Small intestine (tissue), 7 donors: Measurements from ENCODE around the gene MORF4L1. TPM values are rescaled to one million over a fixed set of nuclear protein-coding genes. Genes with fewer than 3 reads are reported as not detected.
"Not testable (repeated sequence)": the region's sequence is repeated elsewhere in the genome, so short reads cannot be mapped to it uniquely, and the experiment has no call there.

Experiments used
- DNase-seq, 2 donors: peaks; one replicate each; pipeline versions ENCODE4 v3.0.0 to v3.0.0-alpha.2; 2013
- FAIRE-seq: peaks from 2 replicates; lab custom pipeline; 2012; peaks lifted over from hg19 to GRCh38; lab: Jason Lieb, UNC
- H3K27ac ChIP-seq, 3 donors: one replicate each; pipeline ENCODE4 v1.5.1; 2013; ENCODE audit warnings: low read length in 2 of 3, mild to moderate bottlenecking in 2 of 3, control low read depth in 1 of 3, inconsistent platforms in 1 of 3, low read depth in 1 of 3, moderate library complexity in 1 of 3
- H3K27me3 ChIP-seq, 3 donors: one replicate each; pipeline ENCODE4 v1.6.1; 2013; ENCODE audit warnings: low read length in 3 of 3, inconsistent platforms in 1 of 3; ENCODE audit not compliant: control insufficient read depth in 3 of 3, insufficient read depth in 3 of 3
- H3K36me3 ChIP-seq, 3 donors: one replicate each; pipeline ENCODE4 v1.6.1; 2013; ENCODE audit warnings: low read length in 3 of 3, inconsistent platforms in 1 of 3, low read depth in 1 of 3, mild to moderate bottlenecking in 1 of 3, moderate library complexity in 1 of 3; ENCODE audit not compliant: control insufficient read depth in 3 of 3, insufficient read depth in 2 of 3
- H3K4me1 ChIP-seq, 3 donors: one replicate each; pipeline ENCODE4 v1.6.1; 2013; ENCODE audit warnings: low read length in 2 of 3, inconsistent platforms in 1 of 3, low read depth in 1 of 3, mild to moderate bottlenecking in 1 of 3, moderate library complexity in 1 of 3; ENCODE audit not compliant: control insufficient read depth in 3 of 3, insufficient read depth in 2 of 3
- H3K4me3 ChIP-seq, 3 donors: one replicate each; pipeline ENCODE4 v1.5.1; 2013; ENCODE audit warnings: low read length in 3 of 3, control low read depth in 1 of 3, inconsistent platforms in 1 of 3, low read depth in 1 of 3, mild to moderate bottlenecking in 1 of 3, moderate library complexity in 1 of 3
- H3K9me3 ChIP-seq, 2 donors: one replicate each; pipeline ENCODE4 v1.6.1; 2013; ENCODE audit warnings: low read depth in 1 of 2, low read length in 1 of 2; ENCODE audit not compliant: control insufficient read depth in 2 of 2, insufficient read depth in 1 of 2
- WGBS, 3 donors: extraction: QIAGEN DNeasy Blood & Tissue Kit; methylation state at CpG; one replicate each; pipeline ENCODE4 v1.1.7; 2013; 5-methylcytosine and 5-hydroxymethylcytosine counted together
- polyA plus RNA-seq, 4 donors: library from polyadenylated mRNA; stranded (reverse) in 3 of 4; unstranded in 1 of 4; fragments of 200-250 nt in 3 of 4; fragments of 120-200 nt in 1 of 4; gene quantifications; one replicate each; pipeline versions ENCODE4 v1.2.1 to v1.2.3, GENCODE V29; 2013
- donor health status: healthy with polysubstance abuse.
- donor health status: control.
- donor health status: control.
- donor health status: Bipolar disorder and iron deficiency.
- donor health status: healthy.

MORF4L1 gene
- polyA plus RNA-seq, 4 donors = 157 to 357 (median 224) TPM

DNA sequence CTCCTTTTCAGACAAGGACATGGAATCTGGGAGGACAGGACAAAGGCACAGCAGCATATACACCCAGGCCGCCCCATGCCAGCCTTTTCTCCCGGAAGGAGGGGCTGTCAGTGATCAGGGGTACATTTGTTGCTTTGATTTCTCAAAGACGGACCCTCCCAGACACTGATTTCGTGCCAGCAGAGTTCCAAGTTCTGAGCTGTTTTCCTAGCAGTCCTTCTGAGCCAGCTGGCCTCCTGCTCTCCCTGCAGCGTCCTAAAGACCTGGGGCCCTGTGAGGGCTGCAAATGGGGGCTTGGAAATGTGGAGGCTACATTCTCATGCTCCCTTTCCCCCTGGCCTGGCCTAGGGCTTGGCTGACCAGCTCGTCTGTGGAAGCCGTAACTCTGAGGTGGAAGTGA is 49.8 kb downstream of the MORF4L1 start:
- H3K4me1 ChIP-seq = peaks cover 0 to 4% (median 0%) of the 10 kb centered on the region in 3 donors
- 88 to 97% (median 95%) methylated on average over 7 of the region's 7 CpGs for WGBS, 3 donors
- FAIRE-seq = no peak
- H3K27ac ChIP-seq = no peak overlapping the region
- H3K4me3 ChIP-seq = no peak overlapping the region
- H3K27me3 ChIP-seq = no peaks in the 10 kb centered on the region
- DNase-seq = no peak
- H3K9me3 ChIP-seq = no peaks in the 10 kb centered on the region
- H3K36me3 ChIP-seq = peaks cover 15 to 78% (median 30%) of the 10 kb centered on the region in 3 donors

DNA sequence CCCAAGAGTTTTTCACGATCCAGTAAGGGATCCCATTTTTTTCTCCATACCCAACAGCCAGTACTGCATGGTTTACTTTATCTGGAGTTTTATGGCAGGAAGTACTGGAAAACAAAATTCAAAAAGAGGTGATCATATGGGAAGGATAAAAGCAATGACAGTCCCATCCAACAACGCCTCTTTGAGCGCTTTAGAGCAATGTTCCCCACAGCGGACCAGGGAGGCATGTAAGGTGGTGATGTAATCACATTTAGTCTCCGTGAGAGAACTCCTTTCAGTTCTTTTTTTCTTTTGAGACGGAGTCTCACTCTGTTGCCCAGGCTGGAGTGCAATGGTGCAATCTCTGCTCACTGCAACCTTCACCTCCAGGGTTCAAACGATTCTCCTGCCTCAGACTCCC is 50.3 kb downstream of the MORF4L1 start:
- no peak for FAIRE-seq
- no peak for DNase-seq
- 76 to 83% (median 80%) methylated on average over 7 of the region's 7 CpGs for WGBS, 3 donors
- Histone ChIP-seq H3K36me3 (peaks cover 15 to 79% (median 30%) of the 10 kb centered on the region in 3 donors), H3K4me1 (no peaks in the 10 kb centered on the region), H3K4me3 (no peak overlapping the region), H3K27me3 (no peaks in the 10 kb centered on the region), H3K9me3 (no peaks in the 10 kb centered on the region), H3K27ac (no peak overlapping the region)

- H3K36me3 ChIP-seq = peaks cover 15 to 82% (median 30%) of the 10 kb centered on the region in 3 donors
- H3K9me3 ChIP-seq = no peaks in the 10 kb centered on the region
- no peaks in the 10 kb centered on the region for H3K4me1 ChIP-seq
- H3K4me3 ChIP-seq = no peak overlapping the region
- WGBS, 3 donors = 89 to 95% (median 92%) methylated on average over 16 to 18 of the region's 18 CpGs
- H3K27ac ChIP-seq = no peak overlapping the region
- FAIRE-seq (no peak), DNase-seq (no peak)
- no peaks in the 10 kb centered on the region for H3K27me3 ChIP-seq
These were observed 51.0 kb downstream of the MORF4L1 start for GRCh38 chr15:78923480-78924360.

GRCh38 chr15:78925076-78925624 is 52.5 kb downstream of the MORF4L1 start:
- Histone ChIP-seq H3K36me3 (peaks cover 15 to 83% (median 30%) of the 10 kb centered on the region in 3 donors), H3K4me3 (no peak overlapping the region), H3K9me3 (no peaks in the 10 kb centered on the region), H3K4me1 (no peaks in the 10 kb centered on the region), H3K27ac (no peak overlapping the region), H3K27me3 (no peaks in the 10 kb centered on the region)
- DNase-seq (no peak), FAIRE-seq (no peak)
- 76 to 81% (median 79%) methylated on average over 10 of the region's 10 CpGs for WGBS, 3 donors

- FAIRE-seq = no peak
- Histone ChIP-seq H3K4me1 (no peaks in the 10 kb centered on the region), H3K27ac (no peak overlapping the region), H3K36me3 (peaks cover 13 to 89% (median 29%) of the 10 kb centered on the region in 3 donors), H3K9me3 (no peaks in the 10 kb centered on the region), H3K4me3 (no peak overlapping the region), H3K27me3 (no peaks in the 10 kb centered on the region)
- no peak for DNase-seq
- WGBS, 3 donors = 89 to 92% (median 91%) methylated on average over 5 of the region's 5 CpGs
These were observed 53.5 kb downstream of the MORF4L1 start for GRCh38 chr15:78925956-78926743.

DNA sequence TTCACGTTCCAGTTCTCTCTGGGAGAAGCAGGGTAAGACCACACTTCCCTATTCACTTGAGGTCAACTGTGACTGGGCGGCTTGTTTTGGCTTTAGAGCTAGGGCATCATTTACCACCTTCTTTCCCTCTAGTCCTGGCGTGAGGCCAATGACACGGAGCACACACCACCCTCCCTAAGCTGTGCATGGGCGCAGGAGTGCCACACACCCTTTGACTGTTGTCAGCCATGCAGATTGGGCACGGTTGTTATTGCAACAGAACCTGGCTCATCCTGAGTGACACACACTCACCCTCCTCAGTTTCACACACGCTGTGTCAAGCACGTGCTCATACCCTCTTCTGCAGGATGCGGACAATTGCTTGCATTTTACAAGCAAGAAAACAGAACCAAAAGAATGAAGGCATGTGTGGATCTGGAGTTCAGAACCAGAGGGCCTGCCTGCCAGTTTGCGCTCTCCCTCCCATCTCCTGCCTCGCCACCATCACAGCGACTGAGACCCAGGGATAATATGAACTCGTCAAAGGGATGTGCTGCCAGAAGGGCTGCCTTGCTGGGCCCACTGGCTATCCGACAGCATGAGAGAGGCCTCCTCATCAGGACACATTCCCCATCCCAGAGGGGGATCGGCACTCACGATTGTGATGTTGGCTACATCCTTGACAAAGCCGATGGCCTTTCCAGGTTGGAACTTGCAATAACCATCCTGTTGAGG is 54.5 kb downstream of the MORF4L1 start:
- Histone ChIP-seq H3K27me3 (no peaks in the 10 kb centered on the region), H3K9me3 (no peaks in the 10 kb centered on the region), H3K4me3 (no peak overlapping the region), H3K4me1 (no peaks in the 10 kb centered on the region), H3K27ac (no peak overlapping the region), H3K36me3 (peaks cover 7 to 89% (median 22%) of the 10 kb centered on the region in 3 donors)
- DNase-seq = no peak
- no peak for FAIRE-seq
- 88 to 93% (median 91%) methylated on average over 17 of the region's 17 CpGs for WGBS, 3 donors

DNA sequence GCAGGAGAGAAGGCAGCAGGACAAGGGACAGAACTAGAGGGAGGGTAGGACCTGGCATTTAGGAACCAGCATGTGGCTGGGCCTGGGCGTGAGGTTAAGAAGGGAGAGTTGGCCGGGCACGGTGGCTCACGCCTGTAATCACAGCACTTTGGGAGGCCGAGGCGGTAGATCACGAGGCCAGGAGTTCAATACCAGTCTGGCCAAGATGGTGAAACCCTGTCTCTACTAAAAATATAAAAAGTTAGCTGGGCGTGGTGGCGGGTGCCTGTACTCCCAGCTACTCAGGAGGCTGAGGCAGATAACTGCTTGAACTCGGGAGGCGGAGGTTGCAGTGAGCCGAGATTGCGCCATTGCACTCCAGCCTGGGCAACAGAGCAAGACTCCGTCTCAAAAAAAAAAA is 55.5 kb downstream of the MORF4L1 start:
- not testable (repeated sequence) for DNase-seq, H3K27ac ChIP-seq, H3K9me3 ChIP-seq, H3K27me3 ChIP-seq, H3K4me3 ChIP-seq, H3K4me1 ChIP-seq, FAIRE-seq
- 93 to 96% (median 93%) methylated on average over 13 to 14 of the region's 14 CpGs for WGBS, 3 donors
- peaks cover 2 to 90% (median 14%) of the 10 kb centered on the region in 3 donors for H3K36me3 ChIP-seq
